Glomerular visceral epithelial cell (primary cell): ENCODE results near the gene L3MBTL2.
A peak's percentile ranks its signal among the peaks of the same experiment; 100 is the strongest.

ENCODE experiments used
- DNase-seq: peaks from one replicate; pipeline ENCODE4 v3.0.0-alpha.2; 2016; ENCODE audit errors: extremely low spot score

L3MBTL2 gene

GRCh38 chr22:41215409-41215808 lies 10.3 kb downstream of the L3MBTL2 start:
- DNase-seq = no peak

- DNase-seq = no peak
Measured at GRCh38 chr22:41215926-41216325, 10.8 kb downstream of the L3MBTL2 start.

GRCh38 chr22:41216984-41217383 lies 11.9 kb downstream of the L3MBTL2 start:
- no peak for DNase-seq

- DNase-seq = no peak
Measured at GRCh38 chr22:41217553-41218157, 12.5 kb downstream of the L3MBTL2 start.

- DNase-seq = no peak
Measured at GRCh38 chr22:41222846-41223507, 17.9 kb downstream of the L3MBTL2 start.

GRCh38 chr22:41223535-41223934 lies 18.4 kb downstream of the L3MBTL2 start:
- no peak for DNase-seq

- no peak for DNase-seq
Measured at GRCh38 chr22:41226723-41227655, 21.9 kb downstream of the L3MBTL2 start.

- no peak for DNase-seq
Measured at GRCh38 chr22:41229215-41229614, 24.1 kb downstream of the L3MBTL2 start.

GRCh38 chr22:41229730-41230400 lies 24.8 kb downstream of the L3MBTL2 start:
- DNase-seq = no peak

GRCh38 chr22:41230401-41230785 lies 25.3 kb downstream of the L3MBTL2 start:
- DNase-seq = no peak

GRCh38 chr22:41231369-41231768 lies 26.3 kb downstream of the L3MBTL2 start:
- no peak for DNase-seq

- no peak for DNase-seq
Measured at GRCh38 chr22:41234815-41235695, 29.9 kb downstream of the L3MBTL2 start.

- DNase-seq = no peak
Measured at GRCh38 chr22:41237036-41237706, 32.1 kb downstream of the L3MBTL2 start.

GRCh38 chr22:41237707-41238569 lies 32.8 kb downstream of the L3MBTL2 start:
- DNase-seq = peak; percentile 67

- DNase-seq = no peak
Measured at GRCh38 chr22:41238570-41239442, 33.7 kb downstream of the L3MBTL2 start.

GRCh38 chr22:41239443-41240128 lies 34.5 kb downstream of the L3MBTL2 start:
- no peak for DNase-seq

GRCh38 chr22:41240377-41241132 lies 35.4 kb downstream of the L3MBTL2 start, which contains the start of gene CHADL:
TSS of gene CHADL (minus strand) at chr22:41240931. CDS start at chr22:41240881, 50 bp downstream.
- DNase-seq = no peak
